GM19025 (cell line): Measurements from ENCODE around the gene ABHD8.

Source experiments
- ATAC-seq: cut with Tn5 transposase; IDR thresholded peaks from one replicate; pipeline ENCODE4 v1.9.1; 2021; ENCODE audit warnings: mild to moderate bottlenecking, low read depth, moderate library complexity; ENCODE audit not compliant: unreplicated experiment

The ABHD8 gene

DNA sequence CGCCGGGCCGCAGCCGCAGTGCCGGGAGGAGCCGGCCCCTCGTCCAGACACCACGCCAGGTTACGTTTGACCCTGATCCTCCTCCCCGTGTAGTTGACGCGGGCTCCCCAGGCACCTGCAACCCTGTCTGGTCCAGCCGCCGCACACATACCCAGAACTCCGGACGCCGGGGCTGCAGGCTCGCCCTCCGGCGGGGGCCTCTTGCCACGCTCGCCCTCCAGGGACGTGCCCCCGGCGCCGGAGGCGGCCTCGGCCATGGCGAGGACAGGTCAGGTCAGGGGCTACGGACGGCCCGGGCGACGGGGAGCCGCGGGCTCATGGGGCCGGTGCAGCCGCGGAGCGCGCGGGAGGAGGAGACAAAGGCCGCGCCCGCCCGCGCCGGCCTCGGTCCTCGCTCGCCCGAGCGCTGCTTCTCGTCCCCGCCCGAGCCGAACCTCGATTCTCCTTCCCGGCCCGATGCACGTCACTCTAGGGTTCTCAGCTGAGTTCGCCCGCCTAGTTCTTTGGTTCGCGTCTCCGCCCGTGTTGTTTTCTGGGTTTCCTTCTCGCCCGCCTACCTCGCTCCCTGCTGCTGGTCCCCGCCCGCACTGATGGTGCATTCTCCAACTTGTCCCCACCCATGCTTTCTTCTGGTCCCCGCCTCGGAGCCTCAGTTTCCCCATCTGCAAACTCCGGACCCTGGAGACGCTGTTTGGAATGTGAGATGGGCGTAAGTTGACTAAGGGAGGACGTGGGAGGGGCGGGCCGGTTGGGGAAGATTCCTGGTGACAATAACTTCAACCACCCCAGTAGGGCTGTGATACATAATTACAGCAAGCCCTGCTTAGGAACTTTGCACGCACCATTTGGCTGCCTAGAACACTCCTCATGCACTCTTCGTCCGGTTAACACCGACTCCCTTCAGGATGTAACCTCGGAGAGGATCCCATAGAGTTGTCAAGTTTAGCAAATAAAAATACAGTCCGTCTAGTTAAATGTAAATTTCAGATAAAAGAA is 31.5 kb upstream of the ABHD8 start, which contains the start of gene ANO8:
TSS of gene ANO8 (minus strand) at position 442 of the 996 bp plus-strand sequence. CDS start at position 257, 185 bp downstream.
- ATAC-seq: peak; percentile 39

DNA sequence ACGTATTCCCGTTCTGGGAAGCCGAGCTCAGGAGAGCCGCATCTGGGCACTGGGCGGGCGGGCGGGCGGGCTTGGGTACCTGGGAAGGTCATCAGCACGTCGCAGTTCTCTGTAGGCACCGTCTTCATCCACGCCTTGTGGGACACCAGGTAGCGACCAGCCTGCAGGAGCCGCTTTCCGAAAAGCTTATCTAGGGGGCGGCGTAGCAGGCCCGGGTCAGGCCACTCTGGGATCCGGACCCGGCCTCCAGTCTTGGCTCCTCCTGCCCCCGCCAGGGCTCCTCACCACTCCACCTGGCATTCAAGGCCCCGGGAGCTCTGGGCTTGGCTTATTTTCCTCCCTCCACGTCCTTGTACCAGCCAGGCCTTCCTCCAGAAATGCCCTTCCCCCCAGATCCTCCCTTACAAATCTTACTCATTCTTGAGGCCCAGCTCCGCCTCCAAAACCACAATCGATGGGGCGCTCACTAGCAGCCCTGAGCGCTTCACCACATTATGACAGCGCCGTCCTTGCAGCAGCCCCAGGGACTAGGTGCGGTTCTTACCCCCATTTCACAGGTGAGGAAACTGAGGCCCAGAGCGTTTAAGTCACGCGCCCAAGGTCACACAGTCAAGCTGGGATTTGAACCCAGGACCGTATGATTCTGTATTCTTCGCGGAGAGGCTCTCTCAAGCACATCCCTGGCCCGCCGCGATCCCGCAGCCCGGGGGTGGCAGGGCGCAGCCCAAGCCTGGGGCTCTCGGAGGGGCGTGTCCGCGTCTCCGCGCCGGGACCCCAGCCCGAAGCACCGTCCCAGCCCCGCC is 30.6 kb upstream of the ABHD8 start:
- no peak for ATAC-seq

DNA sequence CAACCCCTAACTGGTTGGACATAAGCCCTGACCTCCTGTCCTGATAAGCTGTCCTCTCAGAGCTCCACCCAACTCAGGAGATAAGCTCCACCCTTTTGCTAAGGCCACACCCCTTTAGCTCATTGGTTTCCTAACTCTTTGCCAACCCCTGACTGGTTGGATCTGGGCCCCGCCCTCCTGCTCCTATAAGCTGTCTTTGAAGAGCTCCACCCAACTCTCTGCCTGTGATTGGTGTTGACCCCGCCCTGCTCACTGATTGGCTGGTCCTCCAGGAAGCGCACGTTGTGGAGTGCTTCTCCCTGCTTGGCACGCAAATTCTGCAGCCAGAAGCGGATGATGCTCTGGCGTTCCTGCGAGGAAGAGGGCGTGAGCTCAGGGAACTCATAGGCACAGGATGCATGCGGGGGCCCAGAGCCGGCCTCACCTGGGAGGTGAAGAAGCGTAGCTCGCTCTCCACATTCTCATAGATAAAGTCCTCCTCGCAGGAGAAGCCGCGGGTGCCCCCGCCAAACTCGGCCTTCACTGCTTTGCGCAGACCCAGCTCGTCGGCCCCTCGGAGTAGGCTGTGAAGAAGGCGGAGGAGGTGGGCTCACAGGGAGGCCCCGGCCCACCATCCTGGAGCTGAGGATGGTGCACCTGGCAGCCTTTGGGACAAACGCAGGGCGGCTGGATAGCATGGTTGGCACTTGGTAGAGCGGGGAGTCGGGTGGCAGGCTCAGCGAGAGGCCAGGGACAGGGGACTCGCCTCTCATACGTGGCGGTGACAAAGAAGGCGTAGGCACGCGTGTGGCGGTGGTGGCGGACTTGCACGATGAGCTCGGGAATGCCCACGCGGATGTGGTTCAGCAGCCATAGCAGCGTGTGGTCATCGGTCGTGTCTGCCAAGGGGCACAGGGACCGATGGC is 29.7 kb upstream of the ABHD8 start:
- no peak for ATAC-seq

DNA sequence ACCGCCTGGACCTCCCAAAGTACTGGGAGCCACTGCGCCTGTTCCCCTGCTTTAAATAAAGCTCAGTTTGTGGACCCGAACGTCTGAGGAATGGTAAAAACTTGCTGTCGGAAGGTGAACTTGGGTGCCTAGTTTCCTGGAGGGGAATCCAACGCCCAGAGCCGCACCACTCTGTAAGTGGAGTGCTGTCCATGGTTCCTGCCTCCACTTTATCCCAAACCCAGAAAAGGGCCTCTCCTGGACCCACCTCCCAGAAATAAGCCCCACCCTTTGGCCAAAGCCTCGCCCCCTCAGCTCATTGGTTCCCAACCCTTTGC is 29.1 kb upstream of the ABHD8 start:
- ATAC-seq: no peak

DNA sequence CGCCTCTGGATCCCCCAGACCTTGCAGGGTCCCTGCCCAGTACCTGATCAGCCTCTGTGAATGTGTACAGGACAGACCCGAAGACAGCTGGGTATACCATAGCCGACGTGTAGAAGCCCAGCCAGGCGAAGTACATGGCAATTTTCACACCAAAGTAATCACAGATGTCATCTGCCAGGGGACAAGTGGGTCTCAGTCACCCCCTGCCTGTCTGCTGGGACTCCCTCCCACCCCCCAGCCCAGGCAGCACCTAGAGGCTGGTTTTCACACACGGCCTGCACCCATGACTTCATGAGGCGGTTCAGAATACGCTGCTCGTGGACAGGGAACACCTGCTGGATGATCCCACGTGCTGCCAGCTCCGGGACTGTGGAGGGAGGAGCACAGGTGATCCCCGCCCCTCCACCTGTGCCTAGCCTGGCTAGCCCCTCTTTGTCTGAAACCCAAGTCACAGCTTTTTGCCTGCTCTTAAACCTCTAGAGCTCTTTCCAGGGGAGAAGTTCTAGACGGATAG is 27.9 kb upstream of the ABHD8 start:
- no peak for ATAC-seq

DNA sequence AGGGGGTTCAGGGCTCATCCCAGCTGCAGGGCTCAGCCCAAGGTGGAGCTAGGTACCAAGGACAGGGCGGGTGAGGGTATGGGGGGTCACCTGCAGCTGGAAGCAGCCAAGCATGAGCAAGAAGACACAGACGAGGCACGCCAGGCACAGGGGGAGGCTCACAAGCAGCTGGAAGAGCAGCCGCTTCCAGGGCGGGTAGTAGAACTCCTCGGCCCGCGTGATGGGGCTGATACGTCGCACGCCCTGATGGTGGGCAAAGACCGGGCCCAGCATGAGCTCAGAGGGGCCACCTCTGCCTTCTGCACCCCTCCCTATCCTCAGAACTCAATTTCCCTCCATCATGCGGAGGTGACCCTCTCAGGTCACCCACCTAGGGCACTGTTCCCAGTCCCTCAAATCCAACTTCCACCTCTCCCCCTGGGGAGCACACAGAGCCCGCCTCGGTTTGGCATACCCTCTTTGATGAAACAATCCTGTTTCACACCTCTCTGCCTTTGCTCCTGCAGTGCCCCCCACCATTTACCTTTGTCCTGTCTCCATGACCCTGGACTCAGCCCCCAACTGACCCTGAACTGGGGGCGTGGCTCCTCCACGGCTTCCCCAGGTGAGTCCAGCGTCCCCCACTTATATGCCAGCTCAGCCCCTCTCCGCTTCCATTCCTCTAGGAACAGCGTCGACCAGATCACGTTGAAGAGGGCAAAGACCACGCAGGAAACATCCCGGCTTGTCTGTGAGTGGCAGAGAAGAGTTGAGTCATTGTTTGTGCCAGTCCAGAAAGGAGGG is 27.2 kb upstream of the ABHD8 start:
- no peak for ATAC-seq

DNA sequence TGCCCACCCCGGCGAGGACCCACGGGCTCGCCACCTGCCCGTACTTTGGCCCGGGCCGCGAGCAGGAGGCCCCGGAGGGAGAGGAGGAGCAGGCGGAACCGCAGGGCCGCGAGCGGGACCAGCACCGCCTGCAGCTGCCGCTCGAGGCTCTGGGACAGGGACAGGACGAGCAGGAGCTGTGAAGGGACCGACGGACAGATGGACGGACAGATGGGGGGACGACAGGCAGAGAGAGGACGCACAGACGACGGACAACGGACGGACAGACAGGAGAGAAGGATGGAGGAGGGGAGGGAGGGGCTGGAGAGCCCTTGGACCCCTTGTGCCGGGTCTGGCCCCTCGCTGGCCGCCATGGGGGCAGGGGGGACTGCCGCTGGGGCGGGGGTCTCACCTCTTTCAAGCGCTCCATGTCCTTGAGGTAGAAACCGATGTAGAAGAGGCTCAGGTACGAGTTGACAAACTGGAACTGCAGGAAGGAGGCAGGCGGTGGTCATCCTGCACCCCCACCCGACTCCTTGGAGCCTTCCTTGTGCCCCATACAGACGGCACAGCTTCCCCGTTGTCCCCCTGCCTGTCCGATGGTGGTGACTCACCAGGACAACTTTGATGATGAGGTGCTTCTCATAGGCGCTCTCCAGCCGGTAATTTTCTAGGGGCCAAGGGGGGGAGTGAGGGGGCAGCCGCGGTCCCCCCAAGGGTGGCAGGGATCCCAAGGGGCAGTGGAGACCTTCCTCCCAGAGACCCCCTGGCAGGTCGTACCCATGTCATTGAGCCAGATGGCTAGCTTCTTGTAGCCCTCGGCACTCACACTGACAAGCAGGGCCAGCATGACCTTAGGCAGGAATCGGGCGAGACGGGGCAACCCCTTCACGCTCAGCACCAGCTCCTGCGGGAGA is 26.4 kb upstream of the ABHD8 start:
- ATAC-seq: no peak

DNA sequence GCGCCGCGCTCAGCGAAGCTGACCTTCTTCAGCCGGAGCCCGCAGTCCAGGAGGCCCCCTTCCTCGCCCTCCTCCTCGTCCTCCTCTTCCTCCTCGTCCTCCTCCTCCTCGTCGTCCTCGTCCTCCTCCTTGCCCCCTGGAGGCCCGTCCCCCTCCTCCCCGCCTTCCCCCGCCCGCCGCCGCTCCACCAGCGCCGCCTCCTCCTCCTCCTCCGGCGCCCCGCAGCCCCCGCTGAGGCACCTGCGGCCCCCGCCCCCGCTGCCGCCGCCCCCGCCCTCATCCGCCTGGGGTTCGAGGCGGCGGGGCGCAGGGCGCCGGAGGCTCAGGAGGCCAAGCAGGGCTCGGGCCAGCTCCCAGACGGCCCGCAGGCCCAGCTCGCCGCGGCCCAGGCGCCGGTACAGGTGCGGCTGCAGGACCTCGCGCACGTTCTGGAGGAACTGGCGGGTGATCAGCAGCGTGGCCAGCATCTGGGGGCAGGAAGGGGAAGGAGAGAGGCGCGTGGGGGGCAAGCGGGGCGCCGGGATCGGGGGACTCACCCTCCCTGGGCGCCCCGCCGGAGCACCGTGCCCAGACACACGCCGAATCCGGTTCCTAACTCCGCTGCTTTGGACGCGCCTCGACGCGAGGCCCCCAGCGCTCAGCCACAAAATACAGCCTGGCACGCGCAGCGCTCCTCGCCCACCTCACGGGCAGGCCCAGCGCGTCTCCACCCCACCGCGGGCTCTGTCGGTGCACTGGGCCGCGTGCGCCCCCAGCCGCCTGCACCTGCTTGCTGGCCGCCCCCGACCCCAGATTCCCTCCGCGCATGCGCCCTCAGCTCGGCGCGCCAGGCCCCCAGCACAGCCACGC is 25.5 kb upstream of the ABHD8 start:
- ATAC-seq: no peak

DNA sequence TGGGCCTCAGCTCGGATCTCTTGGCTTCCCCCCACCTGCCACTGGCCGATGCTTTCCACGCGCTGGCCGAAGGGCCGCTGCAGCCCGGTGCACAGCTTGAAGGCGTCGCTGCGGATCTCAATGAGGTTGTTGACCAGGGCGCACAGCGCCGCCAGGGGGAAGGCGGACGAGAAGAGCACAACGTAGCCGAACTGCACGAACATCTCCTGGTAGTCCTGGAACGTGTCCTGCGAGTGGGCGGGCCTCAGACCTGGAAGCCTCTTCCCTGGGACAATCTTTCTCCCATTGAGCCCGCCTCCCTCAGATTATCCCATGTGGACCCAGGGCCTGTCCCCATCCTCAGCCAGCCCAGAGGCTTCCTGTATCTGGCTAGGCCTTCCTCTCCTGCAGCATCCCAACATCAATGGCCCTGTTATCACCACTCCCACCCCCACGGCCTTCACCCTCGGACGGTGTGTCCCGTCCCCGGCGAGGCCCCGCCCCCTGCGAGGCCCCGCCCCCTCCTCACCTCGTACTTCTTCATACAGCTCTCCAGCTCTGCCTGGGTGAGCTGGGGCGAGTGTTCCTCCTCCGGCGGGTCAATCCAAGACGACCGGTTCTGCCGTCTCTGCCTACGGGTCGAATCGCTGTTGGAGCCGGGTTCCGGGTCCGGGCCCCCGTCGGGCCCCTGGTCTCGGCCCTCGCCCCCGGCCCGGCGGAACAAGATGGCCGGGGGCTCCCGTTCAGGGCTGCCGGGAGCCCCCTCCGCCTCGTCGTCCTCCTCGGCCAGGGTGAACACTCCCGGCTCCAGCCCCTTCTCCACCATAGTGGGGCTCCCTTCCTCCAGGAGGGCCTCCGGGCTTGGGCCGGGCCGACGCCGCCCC is 24.7 kb upstream of the ABHD8 start:
- ATAC-seq: no peak

DNA sequence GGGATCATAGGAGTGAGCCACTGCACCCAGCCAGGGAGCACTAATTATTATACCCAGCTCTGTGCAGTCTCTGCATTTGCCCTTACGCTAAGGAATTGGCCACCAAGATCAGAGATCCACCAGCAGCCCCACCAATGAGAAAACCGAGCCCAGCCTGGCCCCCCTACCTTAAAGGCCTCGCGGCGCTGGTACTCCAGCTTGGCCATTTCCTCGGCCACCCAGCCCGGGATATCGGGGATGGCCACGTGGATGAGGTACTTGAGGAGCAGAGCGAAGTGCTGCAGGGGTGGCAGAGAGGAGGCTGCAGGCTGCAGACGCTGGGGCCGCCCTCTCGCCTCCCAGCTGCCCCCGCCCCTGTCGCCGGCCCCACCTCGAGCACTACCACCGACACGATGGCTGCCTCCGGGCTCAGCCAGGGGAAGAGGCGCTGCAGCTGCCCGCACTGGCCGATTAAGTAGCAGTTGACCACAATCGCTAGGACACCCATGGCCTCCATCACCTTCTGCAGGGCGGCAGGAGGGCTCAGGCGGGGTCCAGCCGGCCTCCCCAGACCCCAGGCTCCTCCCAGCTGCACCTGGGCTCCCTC is 23.9 kb upstream of the ABHD8 start:
- ATAC-seq: no peak

DNA sequence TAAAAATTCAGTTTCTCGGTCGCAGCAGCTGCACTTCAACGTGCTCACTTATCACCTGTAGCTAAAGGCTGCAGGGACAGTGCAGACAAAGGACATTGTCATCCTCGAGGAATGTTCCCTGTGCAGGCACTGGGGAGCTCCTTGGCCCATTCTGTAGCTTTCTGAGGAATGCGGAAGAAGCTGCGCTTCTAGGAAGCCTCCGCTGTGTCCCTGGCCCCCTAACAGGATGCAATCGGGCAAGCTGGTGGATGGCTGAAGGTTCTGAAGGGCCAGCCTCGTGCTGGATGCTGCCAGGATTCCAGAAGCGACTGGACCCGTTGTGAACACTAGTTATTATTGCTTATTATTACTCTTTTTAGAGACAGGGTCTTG is 23.4 kb upstream of the ABHD8 start:
- ATAC-seq: no peak

DNA sequence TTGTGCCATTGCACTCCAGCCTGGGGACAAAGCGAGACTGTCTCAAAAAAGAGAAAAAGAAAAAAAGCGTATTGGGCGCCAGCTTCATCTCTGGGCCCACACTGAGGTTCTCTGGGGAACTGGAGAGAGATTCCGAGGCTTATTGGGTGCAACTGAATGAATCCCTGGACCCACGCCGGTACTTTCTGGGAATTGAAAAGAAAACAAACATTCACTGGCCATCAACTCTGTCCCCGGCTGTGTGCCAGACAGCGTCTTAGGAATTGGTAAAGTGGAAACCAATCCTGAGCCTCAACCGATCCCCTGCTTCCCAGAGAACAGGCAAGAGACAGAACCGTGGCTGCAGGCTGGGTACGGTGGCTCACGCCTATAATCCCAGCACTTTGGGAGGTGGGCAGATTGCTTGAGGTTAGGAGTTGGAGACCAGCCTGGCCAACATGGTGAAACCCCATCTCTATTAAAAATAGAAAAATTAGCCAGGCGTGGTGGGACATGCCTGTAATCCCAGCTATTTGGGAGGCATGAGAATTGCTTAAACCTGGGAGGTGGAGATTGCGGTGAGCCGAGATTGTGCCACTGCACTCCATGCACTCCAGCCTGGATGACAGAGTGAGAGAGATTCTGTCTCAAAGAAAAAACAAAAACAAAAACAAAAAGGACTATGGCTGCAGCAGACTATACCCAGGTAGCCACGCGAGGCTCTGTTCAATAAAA is 22.8 kb upstream of the ABHD8 start:
- no peak for ATAC-seq

DNA sequence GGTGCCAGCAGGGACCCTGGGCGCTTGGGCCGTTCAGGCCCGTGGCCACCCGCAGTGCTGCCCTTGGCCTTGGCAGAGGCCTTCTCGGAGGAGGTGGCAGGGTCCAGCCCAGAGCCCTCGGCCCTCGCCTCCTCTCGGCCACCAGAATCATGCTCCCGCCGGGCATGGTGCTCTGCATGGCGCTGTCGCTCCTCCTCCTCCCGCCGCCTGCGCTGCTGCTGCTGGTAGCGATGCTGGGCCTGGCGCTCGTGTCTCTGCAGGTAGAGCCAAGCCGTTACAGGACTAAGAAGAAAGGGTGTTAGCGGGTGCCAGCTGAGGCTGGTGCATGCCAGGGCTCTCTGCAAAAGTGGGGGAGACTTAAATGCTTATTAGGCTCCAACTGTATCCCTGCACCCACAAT is 21.9 kb upstream of the ABHD8 start:
- no peak for ATAC-seq

DNA sequence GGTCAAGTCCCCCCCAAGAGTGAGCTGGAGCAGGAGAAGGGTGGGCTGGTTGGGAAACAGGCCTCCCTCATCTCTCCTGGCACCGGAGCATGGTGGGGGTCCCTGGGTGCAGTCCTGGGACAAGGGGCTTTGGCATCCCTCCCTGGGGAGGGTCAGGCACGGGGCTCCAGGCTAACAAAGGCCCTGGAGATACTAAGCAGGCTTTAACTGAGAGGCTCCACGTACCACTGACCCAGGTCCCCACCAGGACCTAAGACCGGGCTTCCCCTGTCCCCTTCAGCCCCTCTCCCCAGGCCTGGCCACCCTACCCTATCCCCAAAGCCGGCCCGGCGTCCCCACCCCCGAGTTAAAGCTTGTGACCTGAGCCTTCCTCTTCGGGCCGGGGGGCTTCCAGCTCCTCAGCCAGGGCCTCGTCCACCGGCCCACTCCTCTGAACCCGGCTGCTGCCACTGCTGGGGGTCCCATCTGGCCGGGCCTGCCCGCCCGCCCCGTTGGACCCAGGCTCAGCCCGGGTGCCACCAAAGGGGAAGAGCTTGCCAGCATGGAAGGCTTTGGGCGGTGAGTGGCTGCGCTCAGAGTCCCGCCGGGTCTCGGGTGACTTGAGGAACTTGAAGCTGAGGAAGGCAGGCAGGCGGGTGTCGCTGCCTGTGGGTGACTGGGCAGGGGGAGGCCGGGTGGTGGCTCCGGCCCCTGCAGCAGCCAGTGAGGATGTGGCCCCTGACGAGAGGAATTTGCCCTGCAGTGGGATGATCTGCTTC is 21.3 kb upstream of the ABHD8 start:
- no peak for ATAC-seq

DNA sequence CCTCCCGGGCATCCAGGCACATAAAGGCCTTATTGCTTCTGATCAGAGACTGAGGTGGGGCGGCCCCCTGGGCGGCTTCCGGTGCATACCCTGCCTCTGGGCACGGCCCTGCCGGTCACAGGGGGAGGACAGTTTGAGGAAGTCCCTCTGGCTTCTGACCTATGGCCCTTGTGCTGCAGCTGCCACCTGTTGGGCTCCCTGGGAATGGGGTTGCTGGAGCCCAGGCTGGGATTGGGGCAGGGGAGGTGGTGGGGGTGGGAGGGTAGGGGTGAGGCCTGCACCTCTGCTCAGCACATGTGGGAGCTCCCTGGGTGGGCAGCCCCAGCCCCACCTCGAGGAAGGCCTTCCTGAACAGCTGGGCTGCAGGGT is 20.7 kb upstream of the ABHD8 start:
- no peak for ATAC-seq
